ENCODE results near the gene LRRC7.
"Not testable (repeated sequence)": the region's sequence is repeated elsewhere in the genome, so short reads cannot be mapped to it uniquely, and the experiment has no call there.

Gene LRRC7

GRCh38 chr1:70045581-70045980 is 477.9 kb downstream of the LRRC7 start:
- not testable (repeated sequence) for DNase-seq

GRCh38 chr1:70048336-70049094 is 480.8 kb downstream of the LRRC7 start:
- DNase-seq, result no peak

GRCh38 chr1:70051926-70052325 is 484.2 kb downstream of the LRRC7 start:
- DNase-seq, result no peak

GRCh38 chr1:70057500-70057899 is 489.8 kb downstream of the LRRC7 start:
- DNase-seq, result no peak

- DNase-seq, result peak in 1 of 2 donors; percentile 10
Observed at GRCh38 chr1:70061231-70061630, 493.5 kb downstream of the LRRC7 start.

- no peak for DNase-seq
Observed at GRCh38 chr1:70063861-70064260, 496.1 kb downstream of the LRRC7 start.

GRCh38 chr1:70066711-70067110 is 499.0 kb downstream of the LRRC7 start:
- no peak for DNase-seq

GRCh38 chr1:70071601-70072000 is 503.9 kb downstream of the LRRC7 start:
- no peak for DNase-seq

GRCh38 chr1:70072231-70072751 is 504.6 kb downstream of the LRRC7 start:
- DNase-seq, result no peak

GRCh38 chr1:70075761-70076160 is 508.0 kb downstream of the LRRC7 start:
- no peak for DNase-seq

GRCh38 chr1:70077066-70077465 is 509.3 kb downstream of the LRRC7 start:
- DNase-seq, result no peak

GRCh38 chr1:70079546-70079945 is 511.8 kb downstream of the LRRC7 start:
- DNase-seq, result no peak

- DNase-seq, result no peak
Observed at GRCh38 chr1:70083519-70083918, 515.8 kb downstream of the LRRC7 start.

GRCh38 chr1:70084314-70084915 is 516.7 kb downstream of the LRRC7 start:
- DNase-seq, result no peak

- DNase-seq, result no peak
Observed at GRCh38 chr1:70085521-70085920, 517.8 kb downstream of the LRRC7 start.

- DNase-seq, result no peak
Observed at GRCh38 chr1:70086897-70087296, 519.2 kb downstream of the LRRC7 start.

- DNase-seq, result no peak
Observed at GRCh38 chr1:70090141-70090540, 522.4 kb downstream of the LRRC7 start.

GRCh38 chr1:70090875-70091274 is 523.2 kb downstream of the LRRC7 start:
- DNase-seq, result no peak

GRCh38 chr1:70091811-70092210 is 524.1 kb downstream of the LRRC7 start:
- no peak for DNase-seq

GRCh38 chr1:70092526-70092925 is 524.8 kb downstream of the LRRC7 start:
- DNase-seq, result no peak

GRCh38 chr1:70093250-70093975 is 525.7 kb downstream of the LRRC7 start:
- no peak for DNase-seq

GRCh38 chr1:70101231-70101630 is 533.5 kb downstream of the LRRC7 start:
- no peak for DNase-seq

GRCh38 chr1:70101774-70102173 is 534.1 kb downstream of the LRRC7 start:
- no peak for DNase-seq

- no peak for DNase-seq
Observed at GRCh38 chr1:70103770-70104169, 536.0 kb downstream of the LRRC7 start.
